K562 (cell line): ENCODE measurements around the gene ZNF541. TPM values are rescaled to one million over a fixed set of nuclear protein-coding genes. Genes with fewer than 3 reads are reported as not detected.

Source experiments
- C11orf30 ChIP-seq: fragments of 450-650 bp; IDR thresholded peaks from 2 replicates; pipeline ENCODE4 v1.6.1; 2016; ENCODE audit warnings: low read depth, mild to moderate bottlenecking
- CHD7 ChIP-seq: fragments of 200-600 bp; sonication (generic); IDR thresholded peaks from one replicate; pipeline ENCODE4 v1.6.1; 2012; ENCODE audit warnings: mild to moderate bottlenecking, low read depth, low read length, inconsistent platforms
- PHB2 ChIP-seq: fragments of 450-650 bp; IDR thresholded peaks from 2 replicates; pipeline ENCODE4 v1.6.1; 2017; ENCODE audit warnings: low read depth
- RFX5 ChIP-seq: IDR thresholded peaks from 2 replicates; pipeline ENCODE4 v1.6.1; 2011; ENCODE audit warnings: low read depth, mild to moderate bottlenecking, improper control_type of control experiment, low read length
- TAF1 ChIP-seq: IDR thresholded peaks from 2 replicates; pipeline ENCODE4 v1.6.1; 2011; ENCODE audit warnings: mild to moderate bottlenecking, low read length, moderate library complexity; ENCODE audit not compliant: insufficient read depth, control insufficient read depth, severe bottlenecking; ENCODE audit errors: extremely low read depth
- TAF15 ChIP-seq: fragments of 200-400 bp; formaldehyde crosslinking; IDR thresholded peaks from 2 replicates; pipeline ENCODE4 v1.6.1; 2017; ENCODE audit warnings: mild to moderate bottlenecking, low read depth, low read length, moderate library complexity
- ZNF444 ChIP-seq: fragments of 250-450 bp; sonication (Bioruptor Pico); IDR thresholded peaks from 2 replicates; pipeline ENCODE4 v1.4.0; 2020; ENCODE audit warnings: mild to moderate bottlenecking, moderate library complexity
- polyA plus RNA-seq, 8 experiments: library from polyadenylated mRNA; depleted of rRNA in 4 of 8; stranded (reverse) in 5 of 8; unstranded in 3 of 8; fragments of >200 nt; fragmentation: Nextera tagmentation in 2 of 8; fragmentation: Illumina TruSeq in 1 of 8; extraction: Ambion mirVana in 2 of 8; extraction: Trizol in 1 of 8; gene quantifications; 2 replicates each; pipeline versions ENCODE4 v1.2.1 to v1.2.3, GENCODE V29; 2011 to 2014; ENCODE audit warnings: inconsistent platforms in 1 of 8, missing spikeins in 1 of 8
- total RNA-seq, 7 experiments: library from RNA; depleted of rRNA in 6 of 7; stranded (reverse); fragments of >200 nt in 6 of 7; fragmentation: Illumina TruSeq in 2 of 7; extraction: Trizol in 2 of 7; gene quantifications; 2 replicates each; pipeline versions ENCODE4 v1.2.1 to v1.2.3, GENCODE V29; 2011 to 2021; ENCODE audit warnings: low replicate concordance in 1 of 7

ZNF541 gene
- total and polyA plus RNA-seq, 9 of the 15 experiments (the other 6 are each of a cell fraction or from before 2014, with no cell fraction given): 0.04 to 0.11 (median 0.05) TPM; not detected in 1

- TF ChIP-seq CHD7 (no peak), C11orf30 (no peak), PHB2 (no peak), TAF15 (no peak), ZNF444 (CRISPR knock-in tag) (no peak), RFX5 (no peak), TAF1 (no peak)
Measured at GRCh38 chr19:47545061-47545948, 27.6 kb downstream of the ZNF541 start (continued).
